RKO (cell line): Measurements from ENCODE around the gene ZSCAN30.
"Not testable (repeated sequence)": the region's sequence is repeated elsewhere in the genome, so short reads cannot be mapped to it uniquely, and the experiment has no call there.

Experiments used
- DNase-seq: peaks from one replicate; pipeline ENCODE4 v3.0.0-alpha.2; 2016; ENCODE audit warnings: low spot score

The ZSCAN30 gene

GRCh38 chr18:35236571-35237363, 53.3 kb downstream of the ZSCAN30 start:
- DNase-seq, result no peak

- DNase-seq, result peak; percentile 84
Observed at GRCh38 chr18:35231052-35231451, 59.0 kb downstream of the ZSCAN30 start.

- DNase-seq, result no peak
Observed at GRCh38 chr18:35227254-35227653, 62.8 kb downstream of the ZSCAN30 start.

- no peak for DNase-seq
Observed at GRCh38 chr18:35223797-35224196, 66.2 kb downstream of the ZSCAN30 start.

- DNase-seq, result no peak
Observed at GRCh38 chr18:35220424-35220823, 69.6 kb downstream of the ZSCAN30 start.

GRCh38 chr18:35219331-35219730, 70.7 kb downstream of the ZSCAN30 start:
- not testable (repeated sequence) for DNase-seq

- not testable (repeated sequence) for DNase-seq
Observed at GRCh38 chr18:35216611-35217010, 73.4 kb downstream of the ZSCAN30 start.

GRCh38 chr18:35215026-35215425, 75.0 kb downstream of the ZSCAN30 start:
- DNase-seq, result no peak

GRCh38 chr18:35205746-35206458, 84.1 kb downstream of the ZSCAN30 start:
- not testable (repeated sequence) for DNase-seq

- DNase-seq, result no peak
Observed at GRCh38 chr18:35205199-35205712, 84.8 kb downstream of the ZSCAN30 start.

GRCh38 chr18:35203067-35203466, 87.0 kb downstream of the ZSCAN30 start:
- DNase-seq, result no peak

GRCh38 chr18:35201256-35201931, 88.6 kb downstream of the ZSCAN30 start:
- no peak for DNase-seq
